AG09309 (cell line): ENCODE results near the gene STIM2.

Source experiments
- DNase-seq: peaks from one replicate; pipeline ENCODE4 v3.0.0-alpha.2; 2010; ENCODE audit warnings: low read depth
- H3K4me3 ChIP-seq: 2 replicates; pipeline ENCODE4 v1.5.1; 2011; ENCODE audit warnings: mild to moderate bottlenecking, low read depth, low read length, moderate library complexity; ENCODE audit not compliant: control insufficient read depth
- TF ChIP-seq, protein P1 (sequence below): IDR thresholded peaks from 2 replicates; pipeline ENCODE4 v1.5.1; 2011; ENCODE audit warnings: mild to moderate bottlenecking, low read depth, low read length, inconsistent platforms; ENCODE audit not compliant: insufficient read depth, control insufficient read depth; ENCODE audit errors: missing control alignments

The STIM2 gene

DNA sequence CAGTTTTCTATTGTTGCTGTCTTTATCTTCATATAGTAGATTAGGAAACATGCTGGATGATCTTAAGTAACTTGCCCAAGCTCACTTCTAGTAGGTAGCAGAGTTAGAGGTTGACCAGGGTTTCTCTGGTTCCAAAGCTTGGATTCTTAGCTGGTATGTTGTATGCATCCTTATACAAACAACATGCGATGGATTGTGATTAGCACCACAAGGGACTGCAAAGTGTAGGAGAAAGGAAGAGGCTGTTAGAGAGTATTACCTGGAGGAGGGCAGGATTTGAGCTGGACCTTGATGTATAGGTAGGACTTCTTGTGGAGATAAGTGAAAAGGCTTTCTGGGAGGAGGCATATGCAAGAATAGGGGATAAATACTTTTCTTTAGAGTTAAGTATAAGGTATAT is 5.6 kb downstream of the STIM2 start:
- TF ChIP-seq, protein P1, sequence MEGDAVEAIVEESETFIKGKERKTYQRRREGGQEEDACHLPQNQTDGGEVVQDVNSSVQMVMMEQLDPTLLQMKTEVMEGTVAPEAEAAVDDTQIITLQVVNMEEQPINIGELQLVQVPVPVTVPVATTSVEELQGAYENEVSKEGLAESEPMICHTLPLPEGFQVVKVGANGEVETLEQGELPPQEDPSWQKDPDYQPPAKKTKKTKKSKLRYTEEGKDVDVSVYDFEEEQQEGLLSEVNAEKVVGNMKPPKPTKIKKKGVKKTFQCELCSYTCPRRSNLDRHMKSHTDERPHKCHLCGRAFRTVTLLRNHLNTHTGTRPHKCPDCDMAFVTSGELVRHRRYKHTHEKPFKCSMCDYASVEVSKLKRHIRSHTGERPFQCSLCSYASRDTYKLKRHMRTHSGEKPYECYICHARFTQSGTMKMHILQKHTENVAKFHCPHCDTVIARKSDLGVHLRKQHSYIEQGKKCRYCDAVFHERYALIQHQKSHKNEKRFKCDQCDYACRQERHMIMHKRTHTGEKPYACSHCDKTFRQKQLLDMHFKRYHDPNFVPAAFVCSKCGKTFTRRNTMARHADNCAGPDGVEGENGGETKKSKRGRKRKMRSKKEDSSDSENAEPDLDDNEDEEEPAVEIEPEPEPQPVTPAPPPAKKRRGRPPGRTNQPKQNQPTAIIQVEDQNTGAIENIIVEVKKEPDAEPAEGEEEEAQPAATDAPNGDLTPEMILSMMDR: no peak
- no peak overlapping the region for H3K4me3 ChIP-seq
- no peak for DNase-seq

DNA sequence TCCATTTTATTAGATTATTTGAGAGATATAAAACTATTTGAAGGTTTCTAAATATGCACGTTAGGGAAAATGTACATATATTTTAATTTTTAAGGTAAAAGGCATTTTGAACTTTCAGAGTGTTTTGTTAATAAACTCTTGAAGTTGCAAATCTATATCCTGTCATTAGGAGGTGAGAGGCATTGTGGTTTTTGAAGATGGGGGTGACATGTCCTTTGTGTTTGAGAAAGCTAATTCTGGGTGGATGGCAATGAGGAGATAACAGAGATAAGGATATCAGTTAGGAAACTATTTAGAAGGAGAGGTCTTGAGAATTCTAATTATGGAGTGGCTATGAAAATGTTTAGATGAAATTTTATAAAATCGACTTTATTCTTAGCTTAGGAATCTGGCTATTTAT is 6.1 kb downstream of the STIM2 start:
- no peak for DNase-seq
- TF ChIP-seq, protein P1: no peak
- no peak overlapping the region for H3K4me3 ChIP-seq

DNA sequence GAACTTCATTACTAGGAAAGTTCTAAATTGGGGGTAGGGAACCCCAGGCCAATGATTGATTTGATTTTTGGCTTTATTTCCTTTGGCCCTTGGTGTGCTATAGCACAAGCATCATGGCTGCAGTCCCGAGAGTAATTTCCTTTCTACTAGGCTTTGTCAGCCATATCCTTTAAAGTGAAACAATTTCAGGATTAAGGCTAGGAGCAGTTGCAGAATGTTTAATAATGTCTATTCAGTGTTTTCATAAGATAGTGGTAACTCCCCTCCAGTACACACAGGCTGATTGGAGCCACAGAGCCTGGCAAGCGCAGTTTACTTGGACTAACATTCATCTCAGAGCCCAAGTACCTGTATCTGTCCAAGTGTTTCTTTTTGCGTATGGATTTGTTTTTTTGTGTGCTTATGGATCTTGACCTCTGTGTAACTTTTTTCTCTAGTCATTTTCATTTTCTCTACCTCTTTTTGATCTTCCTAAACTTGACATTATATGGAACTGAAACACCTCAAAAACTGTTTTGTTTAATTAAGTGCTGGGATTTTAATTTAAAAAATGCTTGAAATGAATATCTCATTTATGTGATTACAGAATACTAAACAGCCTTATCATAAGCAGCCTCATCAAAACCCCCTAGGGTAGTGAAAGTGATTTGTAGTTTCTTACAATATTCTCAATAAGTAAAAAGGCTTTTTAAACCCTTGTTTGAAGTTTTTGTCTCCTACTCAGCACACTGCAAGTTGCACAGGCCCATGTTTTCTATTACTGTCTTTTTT is 7.5 kb downstream of the STIM2 start:
- TF ChIP-seq, protein P1: no peak
- no peak overlapping the region for H3K4me3 ChIP-seq
- DNase-seq: no peak

DNA sequence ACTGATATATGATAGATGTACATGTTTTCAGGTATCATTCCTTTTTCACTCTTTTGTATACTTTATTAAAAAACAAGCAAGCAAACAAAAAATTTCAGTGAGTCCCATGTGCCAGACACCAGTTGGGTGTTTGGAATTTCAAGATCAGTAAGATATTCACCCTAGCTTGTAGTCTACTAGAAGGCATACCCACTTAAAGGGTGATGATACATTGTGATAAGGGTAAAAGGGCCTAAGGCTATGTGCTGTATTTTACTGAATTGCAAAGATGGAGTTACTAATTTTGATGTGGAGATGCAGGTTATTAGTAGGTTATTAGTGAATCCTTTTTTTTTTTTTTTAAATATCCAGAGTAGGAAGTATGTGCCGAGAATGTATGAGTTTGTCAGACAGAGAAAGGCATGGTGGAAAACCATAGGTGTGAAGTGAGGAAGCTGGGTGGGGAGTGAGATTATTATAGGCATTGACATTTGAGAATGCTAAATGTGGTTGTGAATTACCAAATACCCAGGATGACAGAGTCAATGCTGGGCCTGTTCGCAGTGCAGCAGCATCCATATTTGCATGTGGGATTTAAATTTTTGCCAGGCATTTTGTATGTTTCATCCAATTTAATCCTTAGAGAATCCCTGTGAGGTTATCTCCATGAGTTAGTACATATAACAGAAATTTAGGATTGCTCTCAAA is 10.1 kb downstream of the STIM2 start:
- no peak overlapping the region for H3K4me3 ChIP-seq
- DNase-seq: no peak
- TF ChIP-seq, protein P1: no peak

DNA sequence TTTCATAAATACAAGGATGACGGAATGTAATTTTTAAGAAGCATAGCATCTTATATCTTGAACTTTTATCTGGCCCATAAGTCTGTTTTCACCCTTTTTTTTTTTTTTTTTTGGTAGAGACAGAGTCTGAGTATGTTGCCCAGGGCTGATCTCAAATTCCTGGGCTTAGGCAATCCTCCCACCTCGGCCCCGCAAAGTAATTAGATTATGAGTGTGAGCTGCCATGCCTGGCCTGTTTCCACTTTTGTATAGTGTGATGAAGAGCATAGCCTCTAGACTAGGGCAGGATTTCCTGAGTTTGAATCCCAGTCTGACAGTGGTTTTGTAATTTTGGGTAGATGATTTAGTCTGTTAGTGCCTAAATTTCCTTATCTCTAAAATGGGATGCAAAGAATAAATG is 11.0 kb downstream of the STIM2 start:
- DNase-seq: no peak
- TF ChIP-seq, protein P1: no peak
- H3K4me3 ChIP-seq: no peak overlapping the region

DNA sequence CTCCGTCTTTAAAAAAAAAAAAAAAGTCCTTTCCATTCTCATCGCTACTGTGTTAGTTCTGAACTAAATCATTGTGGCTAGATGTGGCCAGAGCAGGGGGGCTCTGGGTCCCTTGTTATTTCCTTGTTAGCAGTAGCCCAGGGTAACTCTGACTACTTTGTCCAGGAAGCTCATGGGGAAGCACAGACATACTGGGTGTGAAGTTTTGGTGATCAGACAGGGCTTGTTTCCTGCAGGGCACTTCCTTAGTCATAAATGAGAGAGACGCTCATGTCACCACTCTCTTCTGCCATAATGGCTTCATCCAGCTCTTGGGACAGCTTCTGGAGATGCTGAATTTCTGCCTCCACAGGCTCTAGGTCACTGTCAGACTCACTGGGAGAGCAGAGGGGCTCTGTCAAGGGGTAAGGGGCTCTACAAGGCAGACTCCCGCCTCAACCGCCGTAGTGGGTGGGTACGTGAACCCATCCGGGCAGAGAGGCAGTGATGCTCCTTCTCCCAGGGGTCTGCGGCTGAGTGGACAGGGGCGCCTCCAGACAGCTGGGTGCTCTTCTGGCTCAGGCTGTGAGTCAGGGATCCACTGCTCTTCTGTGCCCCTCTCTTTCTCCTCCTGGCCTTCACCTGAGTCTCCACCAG is 12.9 kb downstream of the STIM2 start:
- no peak for DNase-seq
- no peak overlapping the region for H3K4me3 ChIP-seq
- TF ChIP-seq, protein P1: no peak
